ENCODE results near the gene CD22. TPM values are rescaled to one million over a fixed set of nuclear protein-coding genes. Genes with fewer than 3 reads are reported as not detected.

The CD22 gene
- total RNA-seq, 1 experiment from 2014 or later = not detected

DNA sequence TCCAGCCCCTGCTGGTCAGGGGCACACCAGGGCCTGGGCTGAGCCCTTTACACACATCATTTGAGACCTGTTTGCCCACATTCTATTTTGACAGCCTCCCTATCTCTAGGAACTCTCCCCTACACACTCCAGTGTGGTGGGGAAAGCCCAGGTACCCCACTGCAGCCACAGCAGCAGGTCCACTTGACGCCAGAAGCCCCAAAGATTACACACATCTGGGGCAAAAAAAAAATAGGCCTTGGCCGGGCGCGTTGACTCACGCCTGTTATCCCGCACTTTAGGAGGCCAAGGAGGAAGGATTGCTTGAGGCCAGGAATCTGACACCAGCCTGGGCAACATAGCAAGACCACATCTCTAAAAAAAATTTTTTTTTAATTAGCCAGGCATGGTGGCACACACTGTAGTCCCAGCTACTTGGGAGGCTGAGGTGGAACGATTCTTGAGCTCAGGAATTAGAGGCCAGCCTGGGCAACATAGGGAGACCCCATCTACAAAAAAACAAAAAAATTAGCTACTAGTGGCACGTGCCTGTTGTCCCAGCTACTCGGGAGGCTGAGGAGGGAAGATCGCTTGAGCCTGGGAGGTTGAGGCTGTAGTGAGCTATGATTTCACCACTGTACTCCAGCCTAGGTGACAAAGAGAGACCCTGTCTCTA lies 18.0 kb upstream of the CD22 start:
- in situ Hi-C loops (cut with HindIII; ENCODE audit: low sequenced_read_pairs) = no loop called here
- no peak for DNase-seq (ENCODE audit: low spot score)

DNA sequence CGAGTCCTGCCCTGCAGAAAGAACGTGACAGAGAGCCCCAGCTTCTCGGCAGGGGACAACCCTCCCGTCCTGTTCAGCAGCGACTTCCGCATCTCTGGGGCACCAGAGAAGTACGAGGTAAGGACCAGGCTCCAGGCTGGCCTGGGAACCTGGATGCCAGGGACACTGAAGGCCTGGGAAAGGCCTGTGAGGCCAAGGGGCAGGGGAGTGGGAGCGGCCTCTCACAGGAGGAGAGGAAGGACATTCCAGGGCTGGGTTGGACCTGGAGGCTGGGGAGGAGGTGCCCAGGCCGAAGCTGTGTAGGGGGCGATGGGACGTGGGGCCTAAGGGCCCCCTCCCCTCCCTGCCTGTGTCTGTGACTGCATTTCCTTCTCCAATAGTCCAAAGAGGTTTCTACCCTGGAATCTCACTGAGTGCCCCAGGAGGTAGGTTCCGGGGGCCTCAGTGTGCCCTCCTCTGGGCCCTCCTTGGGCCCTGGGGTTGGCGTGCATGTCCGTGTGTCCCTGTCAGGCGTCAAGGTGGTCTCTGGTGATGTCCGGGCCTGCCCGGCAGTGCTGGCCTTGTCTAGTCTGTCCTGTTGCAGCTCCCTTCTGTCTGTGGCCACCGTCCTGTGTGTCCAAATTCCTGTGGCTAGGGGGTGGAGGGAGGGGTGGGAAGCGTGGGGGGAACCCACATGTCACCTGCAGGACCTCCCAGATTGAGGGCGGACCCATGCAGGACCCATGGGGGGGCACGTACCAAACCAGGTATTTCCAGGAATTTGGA lies 16.9 kb upstream of the CD22 start:
- in situ Hi-C loops (cut with HindIII; ENCODE audit: low sequenced_read_pairs) = no loop called here
- DNase-seq (ENCODE audit: low spot score) = no peak

DNA sequence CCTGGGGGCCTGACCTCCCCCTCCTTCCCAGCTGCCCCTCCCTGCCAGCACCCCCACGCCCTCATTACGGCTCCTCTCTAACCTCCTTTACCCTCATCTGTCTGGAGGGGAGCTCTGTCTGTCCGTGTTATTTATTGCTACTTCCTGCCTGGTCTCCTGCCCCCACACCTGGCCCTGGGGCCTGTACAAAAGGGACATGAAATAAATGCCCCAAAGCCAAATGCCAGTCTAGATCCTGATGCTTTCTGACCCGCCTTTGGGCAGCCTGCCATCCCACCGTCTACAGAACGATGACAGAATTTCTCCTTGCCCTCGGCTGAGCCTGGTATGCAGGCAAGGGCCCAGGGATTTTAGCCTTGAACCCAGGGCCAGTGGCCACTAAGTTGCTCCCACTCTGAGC lies 15.4 kb upstream of the CD22 start:
- in situ Hi-C loops (cut with HindIII; ENCODE audit: low sequenced_read_pairs) = no loop called here

GRCh38 chr19:35314031-35314430 lies 15.0 kb upstream of the CD22 start:
- DNase-seq (ENCODE audit: low spot score) = no peak
- in situ Hi-C loops (cut with HindIII; ENCODE audit: low sequenced_read_pairs) = no loop called here

More for the DNA sequence above, 15.4 kb upstream of the CD22 start:
- no peak for DNase-seq (ENCODE audit: low spot score)

DNA sequence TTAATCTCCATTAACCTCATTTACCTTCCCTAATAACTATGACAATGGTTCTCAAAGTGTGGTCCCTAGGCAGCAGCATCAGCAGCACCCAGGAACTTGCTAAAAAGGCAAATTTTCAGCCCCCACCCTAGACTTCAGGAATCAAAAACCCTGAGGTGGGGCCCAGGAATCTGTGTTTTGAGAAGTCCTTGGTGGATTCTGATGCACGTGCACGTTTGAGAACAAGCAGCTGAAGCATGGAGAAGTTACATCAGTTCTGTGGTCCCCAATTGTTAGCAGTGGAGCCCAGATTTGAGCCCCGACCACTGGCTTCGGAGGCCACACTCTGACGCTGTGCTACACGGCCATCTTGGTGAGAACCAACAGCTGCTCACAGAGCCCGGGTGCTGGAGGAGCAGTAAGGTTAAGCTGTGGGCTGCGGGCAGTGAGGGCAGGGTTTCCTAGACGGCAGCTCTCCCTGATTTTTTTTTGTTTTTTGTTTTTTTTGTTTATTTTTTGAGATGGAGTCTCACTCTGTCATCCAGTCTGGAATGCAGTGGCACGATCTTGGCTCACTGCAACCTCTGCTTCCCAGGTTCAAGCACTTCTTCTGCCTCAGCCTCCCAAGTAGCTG lies 14.0 kb upstream of the CD22 start:
- no peak for DNase-seq (ENCODE audit: low spot score)
- in situ Hi-C loops (cut with HindIII; ENCODE audit: low sequenced_read_pairs) = no loop called here

GRCh38 chr19:35315883-35316282 lies 13.1 kb upstream of the CD22 start:
- no peak for DNase-seq (ENCODE audit: low spot score)
- in situ Hi-C loops (cut with HindIII; ENCODE audit: low sequenced_read_pairs) = no loop called here

DNA sequence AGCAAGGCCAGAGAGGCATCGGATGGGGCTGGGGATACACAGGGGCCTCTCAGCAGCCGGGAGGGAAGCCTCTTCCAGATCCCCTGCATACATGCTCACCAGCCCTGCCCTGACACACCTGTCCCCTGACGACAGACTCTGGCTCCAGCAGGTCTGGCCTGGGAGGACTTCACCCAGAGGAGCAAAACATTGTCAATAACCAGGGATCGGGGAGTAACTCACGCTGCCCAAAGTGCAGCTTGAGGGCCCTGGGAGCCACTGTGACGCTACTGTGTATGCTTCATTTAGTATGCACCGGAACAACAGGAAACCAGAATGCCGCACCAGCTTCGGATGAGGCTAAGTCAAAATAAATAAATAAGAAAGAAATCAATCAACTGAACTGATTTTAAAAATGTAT lies 12.4 kb upstream of the CD22 start:
- in situ Hi-C loops (cut with HindIII; ENCODE audit: low sequenced_read_pairs) = no loop called here
- DNase-seq (ENCODE audit: low spot score) = no peak

DNA sequence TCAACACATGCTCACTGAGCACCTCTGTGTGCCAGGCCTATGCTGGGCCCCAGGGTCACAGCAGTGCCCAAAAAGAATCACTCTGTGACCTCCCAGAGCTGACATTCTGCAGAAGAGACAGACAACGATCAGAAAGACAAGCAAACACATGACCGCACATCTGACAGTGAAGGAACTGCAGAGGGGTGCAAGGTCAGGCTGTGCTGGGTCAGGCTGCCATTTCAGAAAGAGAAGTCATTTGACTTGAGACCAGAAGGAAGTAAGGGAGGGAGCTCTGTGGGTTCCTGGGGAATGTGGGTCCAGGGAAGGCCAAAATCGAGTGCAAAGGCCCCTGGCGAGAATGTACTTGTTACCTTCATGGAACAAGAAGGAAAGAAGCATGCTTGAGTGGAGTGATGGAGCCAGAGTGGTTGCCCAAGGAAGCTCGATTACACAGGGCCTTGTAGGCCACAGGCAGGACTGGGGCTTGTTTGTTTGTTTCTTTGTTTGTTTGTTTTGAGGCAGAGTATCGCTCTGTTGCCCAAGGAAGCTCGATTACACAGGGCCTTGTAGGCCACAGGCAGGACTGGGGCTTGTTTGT lies 11.4 kb upstream of the CD22 start:
- in situ Hi-C loops (cut with HindIII; ENCODE audit: low sequenced_read_pairs) = no loop called here
- DNase-seq (ENCODE audit: low spot score) = no peak

GRCh38 chr19:35318679-35319448 lies 10.1 kb upstream of the CD22 start:
- in situ Hi-C loops (cut with HindIII; ENCODE audit: low sequenced_read_pairs) = no loop called here
- DNase-seq (ENCODE audit: low spot score) = no peak

GRCh38 chr19:35320065-35320713 lies 8.8 kb upstream of the CD22 start:
- no peak for DNase-seq (ENCODE audit: low spot score)
- in situ Hi-C loops (cut with HindIII; ENCODE audit: low sequenced_read_pairs) = no loop called here

- in situ Hi-C loops (cut with HindIII; ENCODE audit: low sequenced_read_pairs) = no loop called here
- DNase-seq (ENCODE audit: low spot score) = no peak
Observed at GRCh38 chr19:35321291-35321690, 7.7 kb upstream of the CD22 start.

DNA sequence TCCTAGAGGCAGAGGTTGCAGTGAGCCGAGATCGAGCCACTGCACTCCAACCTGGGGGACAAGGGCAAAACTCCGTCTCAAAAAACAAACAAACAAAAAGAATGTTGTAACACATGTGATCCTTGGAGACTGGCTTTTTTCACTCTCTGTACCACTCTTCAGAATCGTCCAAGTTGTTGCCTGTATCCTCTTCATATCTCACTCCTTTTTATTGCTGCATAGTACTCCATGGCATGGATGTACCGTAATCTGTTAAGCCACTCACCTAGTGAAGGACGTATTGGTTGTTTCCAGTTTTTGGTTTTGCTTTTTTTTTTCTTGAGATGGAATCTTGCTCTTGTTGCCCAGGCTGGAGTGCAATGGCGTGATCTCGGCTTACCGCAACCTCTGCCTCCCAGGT lies 7.0 kb upstream of the CD22 start:
- DNase-seq (ENCODE audit: low spot score) = no peak
- in situ Hi-C loops (cut with HindIII; ENCODE audit: low sequenced_read_pairs) = no loop called here

- in situ Hi-C loops (cut with HindIII; ENCODE audit: low sequenced_read_pairs) = no loop called here
- no peak for DNase-seq (ENCODE audit: low spot score)
Observed at GRCh38 chr19:35327642-35328041, 1.3 kb upstream of the CD22 start.

DNA sequence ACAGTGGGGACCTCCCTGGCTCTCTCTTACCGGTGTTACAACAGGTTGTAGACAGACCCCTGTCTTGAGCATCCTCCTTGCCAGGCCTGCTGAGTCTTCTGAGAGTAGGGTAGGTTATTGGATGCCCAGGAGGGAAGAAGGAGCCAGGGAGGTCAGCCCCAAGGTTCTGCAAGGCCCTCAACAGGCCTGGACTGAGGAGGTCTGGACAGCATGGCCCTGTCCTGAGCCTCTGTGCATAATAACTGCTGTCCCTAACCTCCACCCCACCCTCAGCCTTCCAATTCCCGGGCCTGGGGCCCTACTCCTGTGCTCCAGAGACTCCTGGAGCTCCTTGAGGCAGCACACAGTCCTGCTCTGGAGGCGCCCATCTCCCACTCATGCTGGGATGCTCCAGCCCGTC lies 336 bp downstream of the CD22 start:
- in situ Hi-C loops (cut with HindIII; ENCODE audit: low sequenced_read_pairs) = no loop called here
- no peak for DNase-seq (ENCODE audit: low spot score)

- in situ Hi-C loops (cut with HindIII; ENCODE audit: low sequenced_read_pairs) = no loop called here
- DNase-seq (ENCODE audit: low spot score) = no peak
Observed at GRCh38 chr19:35330475-35330874, 1.5 kb downstream of the CD22 start.

DNA sequence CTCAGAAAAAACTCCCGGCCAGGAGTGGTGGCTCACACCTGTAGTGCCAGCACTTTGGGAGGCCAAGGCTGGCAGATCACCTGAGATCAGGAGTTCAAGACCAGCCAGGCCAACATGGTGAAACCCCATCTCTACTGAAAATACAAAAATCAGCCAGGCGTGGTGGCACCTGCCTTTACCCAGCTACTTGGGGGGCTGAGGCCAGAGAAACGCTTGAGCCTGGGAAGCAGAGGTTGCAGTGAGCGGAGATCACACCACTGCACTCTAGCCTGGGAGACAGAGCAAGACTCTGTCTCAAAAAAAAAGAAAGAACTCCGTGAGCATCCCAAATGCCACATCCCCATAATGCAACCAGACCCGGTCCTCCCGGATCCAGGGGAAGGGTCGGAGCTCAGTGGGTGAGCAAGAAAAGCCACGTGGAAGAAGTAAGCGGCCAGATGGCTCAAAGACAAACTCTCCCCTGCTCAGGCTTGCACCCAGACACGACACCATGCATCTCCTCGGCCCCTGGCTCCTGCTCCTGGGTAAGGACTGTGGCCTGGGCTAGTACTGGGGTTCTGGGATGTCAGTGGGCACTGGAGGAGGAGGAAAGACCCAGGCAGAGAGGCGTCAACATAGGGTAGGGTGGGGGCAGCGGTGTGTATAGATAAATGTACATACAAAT lies 2.7 kb downstream of the CD22 start:
- DNase-seq (ENCODE audit: low spot score) = no peak
- in situ Hi-C loops (cut with HindIII; ENCODE audit: low sequenced_read_pairs) = no loop called here

GRCh38 chr19:35332817-35333216 lies 3.8 kb downstream of the CD22 start:
- in situ Hi-C loops (cut with HindIII; ENCODE audit: low sequenced_read_pairs) = no loop called here

GRCh38 chr19:35334144-35334753 lies 5.3 kb downstream of the CD22 start:
- in situ Hi-C loops (cut with HindIII; ENCODE audit: low sequenced_read_pairs) = no loop called here

More at GRCh38 chr19:35332817-35333216, 3.8 kb downstream of the CD22 start:
- no peak for DNase-seq (ENCODE audit: low spot score)

More at GRCh38 chr19:35334144-35334753, 5.3 kb downstream of the CD22 start:
- DNase-seq (ENCODE audit: low spot score) = no peak
